Measurements from ENCODE around the gene MTHFSD. TPM values are rescaled to one million over a fixed set of nuclear protein-coding genes. Genes with fewer than 3 reads are reported as not detected.

Gene MTHFSD
- total and polyA plus RNA-seq, 2 donors (not counting 3 experiments of a cell fraction or from before 2014, with no cell fraction given): 16.7 to 21.1 TPM

- Histone ChIP-seq H3K4me3 (replicated peaks in 1 of 3; ENCODE audit: insufficient read depth in 1 of 3, low read depth in 1 of 3, low read length in 3 of 3) (no peak overlapping the region), H3K9ac (replicated peaks; ENCODE audit: extremely low read depth, insufficient read depth, low read length) (no peak overlapping the region), H3K27me3 (ENCODE audit: control insufficient read depth in 2 of 2, insufficient read depth in 2 of 2, low read length in 2 of 2) (peaks cover 78 to 88% of the 10 kb centered on the region in 2 experiments), H3K9me3 (replicated peaks; ENCODE audit: control insufficient read depth, insufficient read depth, low read length) (no peaks in the 10 kb centered on the region), H3K79me2 (ENCODE audit: control insufficient read depth, insufficient read depth, low read length) (no peaks in the 10 kb centered on the region), H3K27ac (ENCODE audit: insufficient read depth, low read depth, low read length) (no peak overlapping the region), H3K4me2 (ENCODE audit: insufficient read depth, low read length) (no peak overlapping the region), H4K20me1 (replicated peaks; ENCODE audit: control insufficient read depth, extremely low read depth, insufficient read depth, low read length) (no peaks in the 10 kb centered on the region), H3K9me1 (replicated peaks; ENCODE audit: control insufficient read depth, extremely low read depth, insufficient read depth, low read length) (no peaks in the 10 kb centered on the region), H3K36me3 (ENCODE audit: control insufficient read depth in 2 of 2, extremely low read depth in 1 of 2, insufficient read depth in 2 of 2, low read length in 2 of 2) (no peaks in the 10 kb centered on the region), H3K4me1 (ENCODE audit: control insufficient read depth, extremely low read depth, insufficient read depth, low read length) (no peaks in the 10 kb centered on the region), H2AFZ (ENCODE audit: low read depth, low read length) (no peak overlapping the region)
- ChIA-PET CTCF (interaction anchor here (0.7 to 1.7 kb wide), 2 partner anchors 11 to 13 kb away, joined by 3 to 5 read pairs; no protein-coding TSS in a partner anchor), POLR2A (no interaction called here)
- intact Hi-C loops (cut with micrococcal nuclease): no loop called here
- DNase-seq (ENCODE audit: low read depth, low spot score) (no peak), FAIRE-seq (no peak)
- dilution Hi-C loops (cut with MboI; ENCODE audit: extremely low pct_ligation_motif_present, low sequenced_read_pairs): no loop called here
- no TSS peak for BruUV-seq (replicated peaks)
- no peak for TF ChIP-seq JUN (IDR thresholded peaks at IDR 0.05; ENCODE audit: borderline replicate concordance, insufficient read depth, insufficient read length, low read depth)
- TF ChIP-seq EZH2 (IDR thresholded peaks at IDR 0.05; ENCODE audit: borderline replicate concordance, low read depth, low read length, severe bottlenecking): peak; percentile 100
- TF ChIP-seq POLR2A (IDR thresholded peaks at IDR 0.05; ENCODE audit: low read depth, low read length): no peak
- no peak for TF ChIP-seq CTCF (IDR thresholded peaks at IDR 0.05; ENCODE audit: extremely low read depth in 1 of 2, insufficient read depth in 1 of 2, low read depth in 1 of 2, low read length in 2 of 2)
- TF ChIP-seq, protein P1, sequence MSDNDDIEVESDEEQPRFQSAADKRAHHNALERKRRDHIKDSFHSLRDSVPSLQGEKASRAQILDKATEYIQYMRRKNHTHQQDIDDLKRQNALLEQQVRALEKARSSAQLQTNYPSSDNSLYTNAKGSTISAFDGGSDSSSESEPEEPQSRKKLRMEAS (IDR thresholded peaks at IDR 0.05; ENCODE audit: insufficient read depth, insufficient read length): no peak
- no peak for TF ChIP-seq GATA2 (IDR thresholded peaks at IDR 0.05; ENCODE audit: insufficient read depth, insufficient read length, low read depth, low read length)
- TF ChIP-seq FOS (IDR thresholded peaks at IDR 0.05; ENCODE audit: borderline replicate concordance, insufficient read depth, low read length): no peak
These were observed 49.7 kb downstream of the MTHFSD start for GRCh38 chr16:86505185-86505898.
